Endometrial microvascular endothelial cells (primary cell): ENCODE measurements around the gene VPS33B. TPM values are rescaled to one million over a fixed set of nuclear protein-coding genes. Genes with fewer than 3 reads are reported as not detected.
"Not testable (repeated sequence)": the region's sequence is repeated elsewhere in the genome, so short reads cannot be mapped to it uniquely, and the experiment has no call there.

Experiments
- in situ Hi-C: cut with HindIII; loops from 2 replicates; pipeline ENCODE4 v1.10.0; 2017; ENCODE audit warnings: low sequenced_read_pairs, low pct_unique_long_range_greater_than_20kb; ENCODE audit errors: inconsistent ontology term
- total RNA-seq: library from RNA; depleted of rRNA; stranded (reverse); fragments of >200 nt; gene quantifications from one replicate; pipeline ENCODE4 v1.2.3, GENCODE V29; 2015; ENCODE audit errors: inconsistent ontology term

Gene VPS33B
- total RNA-seq = 17.4 TPM

DNA sequence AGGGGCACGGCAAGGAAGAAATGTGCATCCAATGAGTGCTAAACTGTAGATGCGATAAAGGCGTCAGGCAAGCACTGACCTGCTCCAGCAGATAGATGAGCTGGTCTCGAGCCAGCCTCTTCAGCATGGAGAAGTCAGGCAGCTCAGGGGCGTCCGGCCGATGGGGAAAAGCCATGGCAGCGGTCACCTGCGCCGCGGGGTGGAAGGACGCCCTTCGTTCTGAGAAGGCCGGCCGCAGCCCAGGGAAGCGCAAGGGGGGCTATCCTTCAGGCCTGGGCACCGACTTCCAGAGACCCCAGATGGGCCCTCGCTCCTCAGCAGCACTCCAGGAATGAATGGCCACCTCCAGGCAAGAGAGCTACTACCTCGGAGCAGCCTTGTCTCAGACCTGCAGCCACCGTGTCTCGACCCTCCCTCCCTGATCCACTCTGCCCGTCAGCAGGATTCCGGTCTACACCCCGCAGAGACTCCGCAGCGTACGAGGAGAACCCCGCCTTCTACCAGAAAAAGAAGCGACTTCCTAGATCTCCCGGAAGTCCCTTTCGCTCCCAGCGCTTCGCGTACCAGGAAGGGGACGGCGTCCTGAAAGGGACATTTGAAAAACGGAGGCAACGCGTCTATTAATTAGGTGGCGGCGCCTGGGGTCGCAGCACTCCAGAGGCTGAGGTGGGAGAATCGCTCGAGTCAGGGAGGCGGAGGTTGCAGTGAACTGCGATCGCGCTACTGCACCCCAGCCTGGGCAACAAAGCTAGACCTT lies at the start of gene VPS33B:
Gene VPS33B (minus strand): TSS at position 520 of the 757 bp plus-strand sequence. CDS start 345 bp downstream, at position 175.
- in situ Hi-C loops = no loop called here

DNA sequence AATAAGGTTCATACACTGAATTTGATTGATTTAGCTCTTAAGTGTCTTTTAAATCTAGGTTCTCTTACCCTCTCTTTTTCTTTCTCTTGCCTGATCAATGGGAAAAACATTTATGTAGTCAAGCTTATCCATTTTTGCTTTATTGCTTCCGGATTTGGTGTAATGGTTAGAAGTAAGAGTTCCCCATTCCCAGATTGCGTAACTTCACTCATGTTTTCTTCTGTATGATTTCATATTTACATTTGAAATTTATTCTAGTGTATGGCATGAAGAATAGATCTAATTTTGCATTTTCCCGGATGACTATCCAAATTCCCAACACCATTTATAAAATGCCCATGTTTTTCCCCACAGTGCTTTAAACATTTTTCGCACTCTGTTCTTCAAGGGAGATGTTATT lies 49.8 kb upstream of the VPS33B start:
- in situ Hi-C loops = no loop called here

DNA sequence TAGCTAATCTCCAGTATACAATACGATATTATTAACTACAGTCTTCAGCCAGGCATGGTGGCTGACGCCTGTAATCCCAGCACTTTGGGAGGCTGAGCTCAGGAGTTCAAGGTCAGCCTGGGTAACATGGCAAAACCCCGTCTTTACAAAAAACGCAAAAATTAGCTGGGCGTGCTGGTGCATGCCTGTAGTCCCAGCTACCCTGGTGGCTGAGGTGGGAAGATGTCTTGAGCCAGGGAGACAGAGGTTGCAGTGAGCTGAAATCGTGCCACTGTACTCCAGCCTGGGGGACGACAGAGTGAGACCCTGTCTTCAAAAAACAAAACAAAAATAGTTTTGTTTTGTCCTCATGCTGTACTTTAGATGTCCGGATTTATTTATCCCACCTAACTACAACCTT lies 48.5 kb upstream of the VPS33B start:
- in situ Hi-C loops = no loop called here

DNA sequence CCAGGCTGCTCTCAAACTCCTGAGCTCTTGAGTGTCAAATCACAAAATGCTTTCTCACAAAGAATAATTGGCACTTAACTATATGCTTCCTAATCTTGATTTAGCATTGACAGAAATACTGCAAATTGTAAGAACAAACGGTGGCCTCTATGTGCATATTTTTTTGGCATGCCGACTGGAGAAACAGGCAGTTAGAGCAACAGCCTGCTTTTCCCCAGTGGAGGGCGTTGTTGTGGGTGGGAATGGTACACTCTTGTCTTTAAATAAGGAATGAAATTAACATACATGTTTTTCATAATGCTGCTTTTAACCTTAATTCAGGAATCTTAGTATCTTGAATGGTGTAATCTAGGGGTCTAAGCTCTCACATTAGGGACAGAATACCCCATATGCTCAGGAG lies 46.6 kb upstream of the VPS33B start:
- in situ Hi-C loops = no loop called here

DNA sequence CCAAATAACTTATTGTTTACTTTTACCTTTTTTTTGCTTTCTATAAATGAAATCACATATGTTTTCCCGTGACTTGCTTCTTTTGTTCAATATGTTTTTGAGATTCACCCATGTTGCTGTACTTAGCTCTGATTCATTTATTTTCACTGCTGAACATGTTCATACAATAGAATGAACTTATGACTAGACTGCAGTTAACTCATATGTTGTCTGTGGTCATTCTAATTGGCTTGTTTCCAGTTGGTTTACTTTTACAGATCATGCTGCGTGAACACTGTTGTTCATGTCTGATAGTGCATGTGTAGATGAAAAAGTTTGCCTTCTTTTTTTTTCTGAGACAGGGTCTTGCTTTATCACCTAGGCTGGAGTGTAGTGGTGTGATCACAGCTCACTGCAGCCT lies 46.0 kb upstream of the VPS33B start:
- in situ Hi-C loops = no loop called here

DNA sequence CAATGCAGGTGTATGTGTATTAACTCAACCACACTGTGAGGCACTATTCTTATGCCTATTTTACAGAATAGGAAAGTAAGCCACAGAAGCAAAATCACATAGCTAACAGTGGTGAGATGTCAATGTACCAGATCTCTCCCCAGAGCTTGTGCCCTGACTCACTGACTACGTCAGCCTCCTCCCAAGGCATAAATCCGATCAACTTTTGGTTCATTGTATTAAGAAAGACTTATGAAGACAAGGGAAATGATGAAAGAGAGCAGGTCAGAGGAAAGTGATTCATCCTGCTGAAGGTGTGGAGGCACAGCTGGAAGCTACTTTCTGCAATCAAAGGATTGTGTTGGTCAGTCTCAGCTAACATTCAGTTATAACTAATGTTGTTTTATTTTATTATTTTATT lies 44.6 kb upstream of the VPS33B start:
- in situ Hi-C loops = no loop called here

DNA sequence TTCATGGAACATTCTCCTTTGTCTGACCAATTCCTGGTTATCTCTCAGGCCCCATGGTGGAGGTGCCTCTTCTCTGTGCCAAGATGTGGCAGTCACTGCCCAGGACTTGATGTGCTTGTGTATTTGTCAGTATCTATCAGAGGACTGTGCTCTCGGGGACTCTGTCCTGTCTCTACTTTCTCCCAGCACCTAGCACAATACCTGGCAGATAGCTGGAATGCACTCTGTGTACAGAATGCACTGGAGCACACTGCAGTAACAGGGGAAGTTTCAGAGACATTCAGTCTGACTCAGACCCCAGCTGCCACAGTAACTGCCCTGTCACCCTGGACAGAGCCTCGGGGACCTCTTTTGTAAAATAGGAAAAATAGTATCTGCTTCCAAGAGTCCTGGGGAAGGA lies 43.1 kb upstream of the VPS33B start:
- in situ Hi-C loops = no loop called here

DNA sequence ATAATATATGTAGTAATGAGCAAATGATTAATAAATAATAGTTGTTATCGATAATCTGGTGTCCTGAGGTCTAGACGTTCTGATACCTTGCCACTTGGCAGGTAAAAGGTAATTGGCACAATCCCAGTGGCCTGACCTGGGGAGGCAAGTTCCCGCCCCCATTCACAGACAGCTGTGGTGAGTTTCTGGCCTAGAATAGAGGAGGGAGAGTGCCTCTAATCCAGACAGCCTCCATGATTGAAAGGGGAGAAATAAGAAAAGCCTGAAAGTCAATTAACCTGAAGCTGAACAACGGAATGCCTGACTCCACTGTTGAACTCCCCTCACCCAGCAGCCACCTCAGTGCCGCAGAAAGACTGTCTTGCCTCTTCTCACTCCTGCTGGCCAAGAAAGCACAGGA lies 39.6 kb upstream of the VPS33B start:
- in situ Hi-C loops = no loop called here

DNA sequence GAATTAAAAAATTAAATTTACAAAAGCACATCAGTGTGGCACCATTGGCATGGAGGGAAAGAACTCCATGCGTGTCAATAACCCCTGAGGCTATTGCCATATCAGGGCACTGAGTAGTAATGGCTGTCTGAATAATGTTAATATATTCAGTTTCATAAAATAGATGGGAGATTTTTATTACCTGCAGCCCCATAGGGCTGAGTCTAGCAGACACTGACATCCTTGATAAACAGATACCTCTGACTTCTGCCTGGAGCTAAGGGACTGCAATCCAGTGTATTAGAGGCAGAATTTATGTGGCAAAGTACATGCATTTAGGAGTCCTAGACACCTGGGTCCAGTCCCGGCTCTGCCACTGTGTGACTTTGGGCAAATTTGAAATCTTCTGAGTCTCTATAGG lies 38.8 kb upstream of the VPS33B start:
- in situ Hi-C loops = no loop called here

DNA sequence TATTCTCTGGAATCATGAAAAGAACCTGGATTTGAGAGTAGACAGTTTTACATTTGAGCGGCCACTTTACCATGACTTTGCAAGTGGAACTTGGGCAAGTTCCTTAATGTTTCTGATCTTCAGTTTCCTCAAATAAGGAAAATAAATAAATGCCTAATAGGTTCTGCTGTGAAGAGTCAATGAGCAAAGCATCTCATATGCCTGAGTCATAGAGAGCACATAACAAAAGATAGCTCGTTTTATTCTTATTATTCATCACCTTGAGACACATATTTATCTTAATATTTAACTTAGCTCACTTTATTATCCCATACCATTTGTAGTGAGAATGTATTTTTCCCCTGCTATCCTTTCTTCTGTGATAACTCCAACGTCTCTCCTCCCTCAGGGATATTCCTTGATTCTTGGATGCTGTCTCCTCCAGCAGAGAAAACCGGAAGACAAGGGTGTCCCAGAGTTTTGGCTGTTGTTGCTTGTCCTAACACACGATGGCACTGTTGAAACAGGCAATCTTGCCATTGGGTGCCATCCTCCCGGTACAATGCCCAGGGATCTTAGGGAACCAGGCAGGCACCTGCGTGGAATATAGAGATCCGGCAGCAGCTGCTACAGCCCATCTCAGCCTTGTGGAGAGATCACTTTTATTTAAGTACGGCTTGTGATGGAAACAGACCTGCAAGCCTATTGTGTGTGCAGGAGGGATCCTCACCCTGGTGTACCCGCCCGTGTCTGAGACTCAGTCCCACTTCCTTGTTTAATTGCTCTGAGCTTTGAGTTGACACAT lies 33.3 kb upstream of the VPS33B start:
- in situ Hi-C loops = no loop called here

DNA sequence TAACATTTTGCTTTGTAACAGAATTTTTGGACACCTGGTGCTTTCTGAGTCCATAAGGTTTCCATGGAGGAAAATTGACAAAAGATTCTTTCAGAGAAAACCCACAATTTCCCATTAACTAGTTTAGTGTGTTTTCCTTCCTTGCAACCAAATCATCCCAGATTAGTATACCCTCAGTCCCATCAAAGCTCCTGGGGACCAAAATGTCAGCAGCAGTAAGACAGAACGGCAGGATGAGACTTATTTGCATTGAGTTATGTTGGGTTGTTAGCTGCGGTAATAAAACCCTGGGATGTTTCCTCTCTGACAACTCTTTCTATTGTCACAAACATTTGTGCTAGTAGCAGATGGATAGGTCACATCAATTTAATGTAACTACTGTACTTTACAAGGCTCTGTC lies 32.4 kb upstream of the VPS33B start:
- in situ Hi-C loops = no loop called here

DNA sequence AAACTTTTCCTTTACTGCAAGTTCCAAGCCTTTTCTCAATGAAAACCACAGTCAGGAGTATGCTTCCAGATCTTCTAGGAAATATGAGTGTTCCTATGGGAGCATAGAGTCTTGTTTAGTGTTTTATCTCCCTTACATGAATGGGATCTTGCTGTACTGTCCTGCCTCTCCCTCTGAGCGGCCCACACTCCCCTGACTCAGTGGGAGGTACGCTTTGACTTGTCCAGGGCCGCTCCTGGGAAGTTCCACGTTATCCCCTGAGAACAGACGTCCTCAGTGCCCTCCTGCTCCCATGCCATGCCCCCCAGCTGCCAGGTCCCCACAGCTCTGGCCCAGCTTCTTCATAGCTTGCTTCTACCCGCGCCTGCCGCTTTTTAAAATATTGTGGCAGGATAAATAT lies 28.9 kb upstream of the VPS33B start:
- in situ Hi-C loops = no loop called here

DNA sequence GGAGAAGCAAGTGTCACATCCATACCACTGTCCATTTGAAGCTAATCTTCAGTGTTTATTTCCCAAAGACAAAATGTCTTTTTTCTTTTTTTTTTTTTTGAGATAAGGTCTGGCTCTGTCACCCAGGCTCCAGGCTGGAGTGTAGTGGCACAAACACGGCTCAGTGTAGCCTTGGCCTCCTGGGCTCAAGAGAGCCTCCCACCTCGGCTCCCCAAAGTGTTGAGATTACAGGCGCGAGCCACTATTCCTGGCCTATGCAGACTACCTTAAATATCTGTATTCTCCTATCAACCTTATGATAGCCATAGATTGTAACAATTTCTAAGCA lies 27.7 kb upstream of the VPS33B start:
- in situ Hi-C loops = no loop called here

DNA sequence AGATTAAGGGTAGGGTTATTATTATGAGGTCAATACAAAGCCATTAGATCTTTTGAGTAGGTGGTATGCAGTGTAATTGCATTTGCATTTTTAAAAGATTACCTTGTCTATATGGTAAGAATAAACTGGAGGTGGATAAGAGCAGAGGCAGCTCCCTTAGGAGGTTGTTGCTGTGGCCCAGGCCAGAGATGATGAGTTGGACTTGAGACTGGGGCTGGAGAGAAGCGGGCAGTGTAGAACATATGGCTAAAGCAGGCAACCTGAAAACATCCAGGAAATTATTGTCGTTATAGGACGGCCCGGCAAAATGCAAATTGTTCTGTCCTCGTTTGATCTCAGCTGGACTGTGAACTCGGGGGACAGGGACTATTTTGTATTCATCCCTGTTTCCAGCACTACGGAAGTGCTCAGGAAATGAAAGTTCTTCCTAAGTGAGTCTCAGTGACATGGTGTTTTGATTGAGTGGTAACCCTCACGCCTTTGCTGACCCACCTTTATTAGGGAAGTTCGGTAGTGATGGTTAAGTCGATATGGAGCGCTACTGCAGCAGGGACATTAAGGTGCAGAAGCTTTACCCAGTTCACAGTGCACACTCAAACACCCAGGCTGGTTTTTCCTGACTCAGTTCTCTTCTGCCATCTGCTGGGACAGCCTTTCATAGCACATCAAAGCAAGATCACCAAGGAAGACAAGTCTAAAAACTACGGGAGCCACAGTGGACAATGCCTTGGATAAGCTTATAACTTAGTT lies 27.2 kb upstream of the VPS33B start:
- in situ Hi-C loops = no loop called here

DNA sequence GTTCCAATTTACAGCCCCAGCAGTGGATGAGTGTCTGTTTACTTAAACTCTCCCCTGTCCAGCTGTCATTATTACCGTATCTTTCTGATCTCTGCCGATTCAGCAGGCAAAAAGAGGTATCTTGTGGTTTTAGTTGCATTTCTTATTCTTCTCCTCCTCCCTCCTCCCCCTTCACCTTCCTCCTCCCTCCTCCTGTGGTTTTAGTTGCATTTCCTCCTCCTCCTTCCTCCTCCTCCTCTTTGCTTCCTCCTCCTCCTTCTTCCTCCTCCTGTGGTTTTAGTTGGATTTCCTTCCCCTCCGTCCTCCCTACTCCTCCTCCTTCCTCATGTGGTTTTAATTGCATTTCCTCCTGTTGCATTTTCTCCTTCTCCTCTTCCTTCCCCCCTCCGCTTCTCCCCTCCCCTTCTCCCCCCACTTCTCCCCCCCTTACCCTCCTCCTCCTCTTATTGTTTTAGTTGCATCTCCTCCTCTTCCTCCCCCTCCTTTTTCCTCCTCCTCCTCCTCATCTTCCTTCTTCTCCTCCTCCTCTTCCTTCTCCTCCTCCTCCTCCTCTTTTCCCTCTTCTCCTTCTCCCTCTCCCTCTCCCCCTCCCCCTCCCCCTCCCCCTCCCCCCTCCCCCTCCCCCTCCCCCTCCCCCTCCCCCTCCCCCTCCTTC lies 25.3 kb upstream of the VPS33B start:
- in situ Hi-C loops = no loop called here

DNA sequence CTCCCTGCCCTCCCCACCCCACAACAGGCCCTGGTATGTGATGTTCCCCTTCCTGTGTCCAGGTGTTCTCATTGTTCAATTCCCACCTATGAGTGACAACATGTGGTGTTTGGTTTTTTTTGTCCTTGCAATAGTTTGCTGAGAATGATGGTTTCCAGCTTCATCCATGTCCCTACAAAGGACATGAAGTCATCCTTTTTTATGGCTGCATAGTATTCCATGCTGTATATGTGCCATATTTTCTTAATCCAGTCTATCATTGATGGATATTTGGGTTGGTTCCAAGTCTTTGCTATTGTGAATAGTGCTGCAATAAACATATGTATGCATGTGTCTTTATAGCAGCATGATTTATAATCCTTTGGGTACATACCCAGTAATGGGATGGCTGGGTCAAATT lies 23.7 kb upstream of the VPS33B start:
- in situ Hi-C loops = not testable (repeated sequence)

DNA sequence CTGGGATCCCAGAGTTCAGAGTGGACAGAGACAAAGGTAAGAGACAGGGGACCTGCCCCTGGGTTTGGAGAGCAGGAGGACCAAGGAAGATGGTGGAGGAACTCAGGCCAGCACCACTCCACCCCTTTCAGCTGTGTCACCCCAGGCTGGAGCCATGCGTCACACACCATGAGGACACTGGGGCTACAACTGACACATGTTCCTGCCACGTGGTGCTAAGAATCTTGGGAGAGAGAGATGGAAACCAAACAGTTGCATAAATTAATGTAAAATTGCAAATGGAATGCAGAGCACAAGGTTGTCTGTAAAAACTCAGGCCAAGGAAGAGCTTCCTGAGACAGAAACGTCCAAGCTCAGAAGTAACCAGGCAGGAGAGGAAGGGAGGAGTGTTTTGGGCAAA lies 22.7 kb upstream of the VPS33B start:
- in situ Hi-C loops = no loop called here

DNA sequence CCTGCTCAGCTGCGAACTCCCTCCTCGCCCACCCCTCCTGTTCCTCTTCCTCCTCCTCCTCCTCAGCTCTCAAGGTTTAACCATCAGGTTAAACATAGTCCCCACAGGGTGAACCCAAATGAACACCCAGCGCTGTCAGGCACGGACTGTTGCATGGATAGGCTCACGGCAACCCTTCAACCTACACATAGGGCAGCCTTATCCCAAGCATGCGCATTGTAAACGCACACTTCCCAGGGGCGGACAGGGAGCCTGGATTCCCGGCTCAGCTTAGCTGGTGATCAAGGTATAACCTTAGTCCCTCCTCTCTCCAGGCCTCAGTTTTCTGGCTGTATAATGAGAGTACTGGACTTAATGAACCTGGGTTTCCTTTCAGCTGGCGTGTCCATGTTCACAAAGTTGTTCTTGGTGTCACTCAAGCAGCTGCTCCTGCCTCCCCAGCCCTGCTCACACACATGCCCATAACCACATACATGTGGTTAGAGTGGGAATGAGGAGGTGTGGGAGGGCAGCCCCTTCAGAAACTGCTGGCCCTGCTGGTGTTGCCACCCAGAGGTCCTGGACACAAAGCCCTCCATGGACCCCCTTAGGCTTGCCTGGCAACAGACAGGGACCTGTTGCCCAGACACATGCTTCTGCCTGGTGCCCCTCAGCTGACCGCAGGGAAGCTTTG lies 20.9 kb upstream of the VPS33B start:
- in situ Hi-C loops = no loop called here

DNA sequence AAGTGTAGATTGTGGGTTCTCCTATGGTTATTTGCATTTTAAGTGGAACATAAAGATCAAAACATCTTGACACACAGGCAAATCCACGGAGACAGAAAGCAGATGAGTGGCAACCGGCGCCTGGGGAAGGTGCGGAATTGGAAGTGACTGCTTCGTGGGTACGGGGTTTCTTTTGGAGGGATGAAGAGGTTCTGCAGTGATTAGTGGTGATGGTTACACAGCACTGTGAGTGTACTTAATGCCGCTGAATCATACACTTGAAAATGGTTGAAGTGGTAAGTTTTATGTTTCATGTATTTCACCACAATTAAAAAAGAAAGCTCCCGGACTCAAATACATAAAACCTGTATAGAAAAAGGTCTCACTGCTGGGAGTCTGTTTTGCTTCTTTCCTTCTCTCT lies 18.5 kb upstream of the VPS33B start:
- in situ Hi-C loops = no loop called here
